ENCODE data around the gene CDH22. TPM values are rescaled to one million over a fixed set of nuclear protein-coding genes. Genes with fewer than 3 reads are reported as not detected.

CDH22 gene
- total RNA-seq, 2 donors from 2014 or later: 0.07 TPM; not detected in 1

DNA sequence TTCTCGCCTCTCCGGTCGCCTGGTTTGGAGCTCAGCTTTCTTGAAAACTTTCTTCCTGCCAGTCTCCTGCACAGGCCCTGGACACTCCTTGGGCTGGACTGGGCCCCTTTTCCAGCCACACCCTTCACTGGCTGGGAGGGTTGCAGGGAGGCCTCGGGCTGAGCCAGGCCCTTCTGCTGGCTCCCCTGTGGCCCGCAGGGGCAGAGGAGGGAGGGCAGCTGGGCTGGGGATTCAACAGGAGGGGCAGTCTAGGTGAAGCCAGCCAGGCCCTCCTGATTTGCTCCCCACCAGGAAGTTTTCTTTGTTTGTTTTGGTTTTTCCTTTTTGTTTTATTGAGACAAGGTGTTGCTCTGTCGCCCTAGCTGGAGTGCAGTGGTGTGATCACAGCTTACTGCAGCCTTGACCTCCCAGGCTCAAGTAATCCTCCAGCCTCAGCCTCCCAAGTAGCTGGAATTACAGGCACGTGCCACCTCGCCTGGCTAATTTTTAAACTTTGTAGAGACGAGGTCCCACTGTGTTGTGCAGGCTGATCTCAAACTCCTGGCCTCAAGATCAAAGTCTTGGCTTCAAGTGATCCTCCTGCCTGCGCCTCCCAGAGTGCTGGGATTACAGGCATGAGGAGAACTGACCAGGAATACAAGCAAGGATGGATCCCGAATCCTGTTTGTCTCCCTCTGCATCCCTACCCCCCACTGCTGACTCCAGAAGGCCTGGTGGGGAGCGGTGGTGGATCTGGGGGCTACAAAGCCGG lies 23.5 kb upstream of the CDH22 start:
- no peaks in the 10 kb centered on the region for H3K9me3 Mint-ChIP-seq
- ATAC-seq (no peak), DNase-seq (ENCODE audit: low spot score in 2 of 2) (no peak)
- H3K27ac Mint-ChIP-seq: peak overlapping the region in 1 of 2 donors; percentile 22
- no peaks in the 10 kb centered on the region for H3K36me3 Mint-ChIP-seq

DNA sequence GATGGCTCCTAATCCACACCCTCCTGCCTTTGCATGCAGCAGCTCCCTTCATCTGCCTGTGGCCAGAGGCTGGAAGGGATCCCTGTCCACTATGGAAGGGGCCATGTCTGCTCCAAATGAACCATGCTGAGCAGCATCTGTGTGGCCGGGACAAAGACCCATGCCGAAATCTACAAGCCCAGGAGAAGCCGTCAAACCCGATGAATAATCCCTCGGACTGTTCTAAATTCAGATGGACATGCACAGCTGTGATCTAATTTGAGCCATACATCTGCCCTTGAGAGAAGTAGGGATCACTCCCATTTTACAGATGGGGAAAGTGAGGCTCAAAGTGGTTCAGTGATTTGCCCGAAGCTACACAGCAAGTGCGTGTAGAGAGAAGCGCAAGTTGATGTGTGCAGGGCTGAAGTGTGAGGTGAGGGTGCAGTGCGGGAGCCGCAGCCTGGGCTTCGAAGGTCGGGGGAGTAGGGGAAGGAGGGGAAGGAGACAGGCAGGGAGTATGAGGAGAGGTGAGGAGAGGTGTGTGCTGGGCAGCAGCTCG lies 22.6 kb upstream of the CDH22 start:
- DNase-seq (ENCODE audit: low spot score in 2 of 2): no peak
- H3K36me3 Mint-ChIP-seq: no peaks in the 10 kb centered on the region
- no peak overlapping the region for H3K27ac Mint-ChIP-seq
- ATAC-seq: no peak
- H3K9me3 Mint-ChIP-seq: no peaks in the 10 kb centered on the region

DNA sequence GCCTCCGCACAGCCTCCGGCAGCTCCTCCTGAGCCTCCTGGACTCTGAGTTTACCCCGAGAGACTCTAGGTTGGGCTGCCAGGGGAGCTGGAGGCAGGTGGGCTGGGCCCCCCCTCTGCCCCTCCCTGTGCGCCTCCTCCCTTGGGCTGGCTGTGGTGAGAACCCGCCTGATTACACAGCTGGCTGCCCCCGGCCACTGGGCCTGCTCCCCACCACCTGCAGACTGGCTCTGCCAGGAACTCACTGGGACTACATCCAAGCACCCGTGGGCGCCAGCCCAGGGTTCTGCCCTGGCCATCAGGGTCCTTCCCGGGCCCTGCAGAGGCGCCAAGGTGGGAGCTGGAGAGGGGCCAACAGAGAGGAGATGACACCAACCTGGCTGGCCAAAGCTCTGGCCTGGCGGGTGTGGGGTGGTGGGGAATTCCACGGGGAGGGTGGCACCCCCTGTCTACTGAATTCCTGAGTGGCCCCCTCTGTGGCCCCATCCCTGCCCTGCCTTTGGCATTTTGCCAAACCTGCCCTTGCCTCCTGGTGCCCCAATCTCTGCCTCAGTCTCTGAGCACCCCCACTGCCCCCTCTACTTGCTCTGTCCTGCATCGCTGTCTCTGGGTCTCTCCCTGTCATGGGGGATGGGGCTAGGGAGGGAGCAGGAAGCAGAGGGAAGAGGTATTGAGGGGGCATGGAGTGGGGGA lies 21.9 kb upstream of the CDH22 start:
- no peak for ATAC-seq
- Mint-ChIP-seq H3K36me3 (no peaks in the 10 kb centered on the region), H3K27ac (peak overlapping the region in 1 of 2 donors; percentile 44), H3K9me3 (no peaks in the 10 kb centered on the region)
- no peak for DNase-seq (ENCODE audit: low spot score in 2 of 2)

DNA sequence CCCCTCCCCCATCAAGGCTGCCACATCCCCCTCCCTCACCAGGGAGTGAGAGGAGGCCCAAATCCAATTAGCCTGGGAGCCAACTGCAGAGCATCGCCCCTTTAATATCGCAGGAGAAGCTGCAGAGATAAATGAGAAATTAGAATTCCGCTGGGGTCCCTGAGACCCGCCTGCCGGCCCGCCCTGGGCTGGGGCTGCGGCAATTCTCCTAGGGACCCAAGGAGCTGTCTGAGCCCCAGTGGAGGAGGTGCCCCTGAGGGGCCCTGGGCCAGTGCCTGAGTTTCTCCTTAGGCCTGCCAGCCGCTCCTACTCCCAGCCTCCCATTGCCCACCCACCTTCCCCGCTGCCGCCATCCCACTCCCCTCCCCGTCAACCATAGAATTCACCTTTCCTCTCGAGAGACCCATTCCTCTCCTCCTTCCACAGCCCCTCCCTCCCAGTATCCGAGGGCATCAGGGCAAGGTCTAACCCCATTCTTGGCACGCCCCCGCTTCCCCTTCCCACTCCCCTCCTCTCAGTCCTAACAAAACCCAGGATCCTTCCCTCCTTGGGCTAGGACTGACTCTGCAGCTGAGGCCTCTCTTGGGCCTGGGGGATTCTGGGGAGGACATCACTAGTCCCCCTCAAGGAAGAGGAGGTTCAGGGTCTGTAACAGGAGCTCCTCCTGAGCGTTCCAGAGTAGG lies 20.0 kb upstream of the CDH22 start:
- Mint-ChIP-seq H3K36me3 (no peaks in the 10 kb centered on the region), H3K27ac (no peak overlapping the region), H3K9me3 (no peaks in the 10 kb centered on the region)
- ATAC-seq: no peak
- DNase-seq (ENCODE audit: low spot score in 2 of 2): no peak

DNA sequence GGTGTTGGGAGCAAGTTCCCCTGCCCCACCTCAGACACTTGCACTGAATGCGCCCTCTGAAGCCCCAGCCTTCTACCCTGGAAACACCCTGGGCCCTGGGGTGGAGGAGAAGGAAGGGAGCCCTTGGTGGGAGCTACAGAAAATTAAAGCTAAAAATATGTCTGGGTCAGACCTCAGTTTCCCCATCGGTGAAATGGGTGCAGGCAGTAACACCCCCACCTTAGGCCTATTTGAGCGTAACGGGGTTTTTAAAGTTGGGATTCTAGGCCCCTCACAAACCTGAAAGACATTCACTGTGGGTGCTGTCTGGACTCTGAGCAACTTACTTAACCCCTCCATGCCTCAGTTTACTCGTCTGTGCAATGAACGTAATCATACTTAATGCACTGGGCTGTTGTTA lies 19.3 kb upstream of the CDH22 start:
- DNase-seq (ENCODE audit: low spot score in 2 of 2) (no peak), ATAC-seq (no peak)
- Mint-ChIP-seq H3K27ac (no peak overlapping the region), H3K9me3 (no peaks in the 10 kb centered on the region), H3K36me3 (no peaks in the 10 kb centered on the region)

DNA sequence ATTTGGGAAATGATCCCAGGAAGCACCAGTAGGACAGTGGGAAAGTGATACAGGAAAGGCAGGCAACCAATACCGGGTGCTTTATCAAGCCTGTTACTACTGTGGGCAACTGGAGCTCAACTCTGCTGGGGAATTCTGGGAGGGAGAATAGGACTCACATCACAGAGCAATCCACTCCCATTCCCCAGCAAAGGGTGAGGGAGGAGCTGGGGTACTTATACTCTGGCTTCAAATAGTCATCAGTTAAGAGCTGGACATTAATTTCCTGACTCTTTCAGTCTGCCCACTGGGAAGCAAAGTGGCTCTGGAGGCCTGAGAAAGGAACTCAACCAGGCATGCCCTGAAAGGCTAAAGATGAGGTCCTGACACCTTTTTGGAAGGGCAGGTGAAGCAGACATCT lies 17.5 kb upstream of the CDH22 start:
- Mint-ChIP-seq H3K27ac (no peak overlapping the region), H3K9me3 (no peaks in the 10 kb centered on the region), H3K36me3 (no peaks in the 10 kb centered on the region)
- DNase-seq (ENCODE audit: low spot score in 2 of 2) (no peak), ATAC-seq (no peak)

DNA sequence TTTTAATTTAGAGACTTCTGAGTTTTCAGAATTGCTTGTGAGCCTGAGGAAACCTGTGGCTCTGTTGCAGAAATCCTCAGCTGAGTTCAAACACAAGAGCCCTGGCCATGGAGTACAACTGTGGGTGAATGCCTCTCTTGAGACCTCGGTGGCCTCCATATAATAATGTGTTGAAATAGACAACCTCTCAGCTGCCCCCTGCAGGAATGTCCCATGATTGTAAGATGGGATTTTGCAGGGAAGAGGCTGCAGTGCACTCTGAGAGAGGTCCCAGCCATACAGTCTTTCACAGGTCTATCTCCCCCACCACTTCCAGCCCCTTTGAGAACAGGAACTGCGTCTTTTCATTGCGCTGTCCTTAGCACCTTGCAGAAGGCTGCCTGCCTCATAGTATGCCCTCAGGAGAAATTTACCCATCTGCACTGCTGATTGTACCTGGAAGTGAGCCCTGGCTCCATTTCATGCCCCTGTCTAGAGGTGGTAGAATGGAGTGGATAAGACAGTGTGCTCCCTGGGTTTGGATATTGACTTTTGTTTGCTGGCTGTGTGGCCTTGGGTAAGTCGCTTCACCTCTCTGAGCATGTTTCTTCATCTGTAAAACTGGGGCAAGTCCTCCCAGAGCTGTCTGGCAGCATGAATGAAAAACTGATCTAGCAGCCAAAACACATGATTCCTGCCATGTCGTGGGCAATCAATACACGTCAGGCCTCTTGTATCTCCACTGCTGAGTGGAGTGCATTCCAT lies 16.8 kb upstream of the CDH22 start:
- no peaks in the 10 kb centered on the region for H3K9me3 Mint-ChIP-seq
- H3K27ac Mint-ChIP-seq: no peak overlapping the region
- no peaks in the 10 kb centered on the region for H3K36me3 Mint-ChIP-seq
- ATAC-seq (peak in 1 of 2 donors; percentile 49), DNase-seq (ENCODE audit: low spot score in 2 of 2) (no peak)

DNA sequence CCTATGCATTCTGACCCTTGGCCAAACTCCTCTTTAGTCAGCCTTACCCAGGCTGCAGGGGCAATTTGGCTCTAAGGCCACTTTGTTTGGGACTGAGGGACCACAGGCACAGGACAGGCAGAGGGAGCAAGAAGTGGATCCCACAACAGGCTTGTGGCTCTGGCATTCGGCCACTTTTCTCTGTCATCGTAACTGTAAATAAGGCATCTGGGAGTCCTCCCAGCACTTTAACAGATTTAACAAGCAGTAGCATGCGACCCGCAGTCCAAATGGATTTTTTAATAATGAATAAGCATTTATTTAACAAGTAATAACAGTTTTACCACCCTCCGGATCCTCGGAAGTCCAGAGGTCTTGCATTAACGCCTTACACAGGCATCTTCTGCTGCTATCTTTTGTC lies 16.1 kb upstream of the CDH22 start:
- DNase-seq (ENCODE audit: low spot score in 2 of 2) (no peak), ATAC-seq (no peak)
- no peak overlapping the region for H3K27ac Mint-ChIP-seq
- no peaks in the 10 kb centered on the region for H3K36me3 Mint-ChIP-seq
- no peaks in the 10 kb centered on the region for H3K9me3 Mint-ChIP-seq

DNA sequence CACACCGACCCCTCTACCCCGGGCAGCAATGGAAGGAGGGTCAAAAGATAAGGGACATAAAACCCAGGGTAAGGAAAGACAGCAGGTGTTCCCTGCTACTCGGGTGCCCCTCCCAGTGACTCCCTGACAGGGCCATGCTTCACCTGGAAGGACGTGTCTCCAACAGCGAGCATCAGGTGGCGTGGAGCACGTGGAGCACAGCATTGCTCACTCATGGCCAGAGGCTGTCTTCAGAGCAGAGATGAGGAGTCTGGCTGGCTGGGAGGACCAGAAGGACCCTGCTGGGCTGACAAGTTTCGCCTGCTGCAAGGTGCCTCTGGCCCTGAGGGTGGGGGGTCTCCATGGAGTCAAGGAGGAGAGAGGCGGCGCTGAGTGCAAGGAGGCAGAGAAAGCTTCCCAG lies 15.3 kb upstream of the CDH22 start:
- Mint-ChIP-seq H3K27ac (no peak overlapping the region), H3K9me3 (no peaks in the 10 kb centered on the region), H3K36me3 (no peaks in the 10 kb centered on the region)
- ATAC-seq (no peak), DNase-seq (ENCODE audit: low spot score in 2 of 2) (no peak)

DNA sequence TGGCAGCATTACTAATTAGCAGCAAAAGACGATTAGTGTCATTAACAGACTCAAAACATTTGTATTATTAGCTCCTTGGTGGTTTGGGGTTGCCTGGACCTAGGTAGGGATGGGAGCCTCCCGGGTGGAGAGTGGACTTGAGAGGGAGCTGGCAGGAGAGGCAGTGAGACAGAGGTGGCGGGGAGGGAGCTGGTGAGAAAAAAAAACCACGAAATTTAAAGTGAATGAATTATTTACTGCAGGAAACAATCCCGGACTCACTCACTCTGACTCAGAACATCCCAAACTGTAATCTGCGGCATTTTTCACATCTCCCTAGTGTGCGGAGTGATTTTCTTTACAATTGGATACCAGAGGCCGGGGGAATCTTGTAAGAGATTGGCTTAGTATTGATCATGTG lies 14.3 kb upstream of the CDH22 start:
- no peaks in the 10 kb centered on the region for H3K9me3 Mint-ChIP-seq
- H3K36me3 Mint-ChIP-seq: no peaks in the 10 kb centered on the region
- H3K27ac Mint-ChIP-seq: no peak overlapping the region
- DNase-seq (ENCODE audit: low spot score in 2 of 2): no peak
- no peak for ATAC-seq

DNA sequence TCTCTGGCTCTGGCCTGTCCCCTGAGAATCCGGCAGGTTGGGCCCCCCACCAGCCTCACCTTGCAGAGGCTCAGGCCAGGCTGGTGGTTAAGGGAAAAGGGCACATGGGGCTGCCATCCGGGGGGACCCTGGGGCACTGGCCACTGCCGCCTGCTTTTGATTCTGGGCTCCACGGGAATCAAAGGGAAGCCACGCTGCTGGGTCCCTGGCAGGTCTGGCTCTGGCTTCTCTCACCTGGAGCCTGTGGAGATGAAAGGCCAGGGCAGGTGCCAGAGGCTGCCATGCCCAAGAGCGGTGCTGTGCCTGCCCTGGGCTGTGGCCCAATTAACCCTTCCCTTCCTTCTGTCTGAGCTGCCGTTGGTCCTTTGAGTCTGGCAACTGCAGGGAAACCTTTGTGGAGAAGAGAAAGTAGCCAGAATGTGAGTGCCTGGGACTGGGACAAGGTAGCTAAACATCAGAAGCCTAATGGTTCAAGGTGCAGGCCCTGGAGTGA lies 9.4 kb upstream of the CDH22 start:
- DNase-seq (ENCODE audit: low spot score in 2 of 2) (no peak), ATAC-seq (no peak)
- H3K9me3 Mint-ChIP-seq: no peaks in the 10 kb centered on the region
- H3K27ac Mint-ChIP-seq: no peak overlapping the region
- no peaks in the 10 kb centered on the region for H3K36me3 Mint-ChIP-seq

DNA sequence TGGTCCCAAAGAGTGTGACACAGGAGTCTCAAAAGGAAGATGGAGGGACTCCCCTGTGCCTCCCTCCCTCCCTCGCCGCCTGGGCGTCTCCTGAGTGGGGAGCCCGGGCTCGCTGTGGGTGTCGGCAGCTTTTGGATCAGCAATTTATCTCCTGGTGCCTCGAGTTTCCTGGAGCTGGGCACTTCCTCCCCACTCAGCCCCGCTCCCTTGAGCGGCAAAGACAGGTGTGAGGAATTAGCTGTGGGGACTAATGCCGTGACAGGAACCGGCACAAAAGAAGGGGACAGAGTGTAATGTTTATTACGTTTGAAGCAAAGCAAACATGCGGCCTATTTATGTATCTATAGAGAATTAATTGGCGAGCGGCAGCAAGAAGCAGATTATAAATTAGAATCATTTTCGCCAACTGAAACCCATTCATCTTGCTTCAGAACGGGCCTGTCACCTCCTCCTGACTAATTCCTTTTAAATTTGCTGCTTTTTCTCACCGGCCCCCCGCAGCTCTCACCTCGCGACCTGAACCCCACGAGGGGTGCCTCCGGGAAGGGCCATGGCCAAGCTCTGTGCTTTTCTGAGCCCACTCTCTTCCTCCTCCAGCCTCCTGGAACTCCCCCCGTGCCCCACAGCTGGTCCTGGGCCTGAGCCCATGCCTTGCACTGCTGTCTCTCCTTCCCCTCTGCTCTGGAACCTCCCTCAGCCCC lies 8.8 kb upstream of the CDH22 start:
- ATAC-seq (no peak), DNase-seq (ENCODE audit: low spot score in 2 of 2) (no peak)
- no peaks in the 10 kb centered on the region for H3K9me3 Mint-ChIP-seq
- H3K27ac Mint-ChIP-seq: peak overlapping the region in 1 of 2 donors; percentile 53
- no peaks in the 10 kb centered on the region for H3K36me3 Mint-ChIP-seq

DNA sequence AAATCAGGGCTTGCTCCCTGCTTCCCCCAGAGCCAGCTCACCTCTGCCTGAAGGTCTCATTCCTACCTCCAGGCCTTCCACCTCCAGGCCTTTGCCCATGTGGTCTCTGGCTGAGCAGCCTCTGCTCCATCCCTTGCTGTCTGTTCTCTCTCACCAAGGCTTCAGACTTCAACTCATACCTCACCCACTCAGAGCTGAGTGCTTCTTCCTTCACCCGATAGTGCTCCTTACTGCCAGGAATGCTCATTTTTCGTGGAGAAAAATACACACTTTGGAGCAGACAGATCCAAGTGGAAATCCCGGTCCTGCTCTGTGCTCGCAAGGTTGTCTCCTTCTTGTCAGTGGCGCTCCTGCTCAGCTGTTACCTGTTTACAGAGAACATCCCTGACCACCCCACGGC lies 7.0 kb upstream of the CDH22 start:
- Mint-ChIP-seq H3K36me3 (peaks cover 0 to 4% of the 10 kb centered on the region in 2 donors), H3K27ac (no peak overlapping the region), H3K9me3 (no peaks in the 10 kb centered on the region)
- DNase-seq (ENCODE audit: low spot score in 2 of 2) (no peak), ATAC-seq (no peak)

DNA sequence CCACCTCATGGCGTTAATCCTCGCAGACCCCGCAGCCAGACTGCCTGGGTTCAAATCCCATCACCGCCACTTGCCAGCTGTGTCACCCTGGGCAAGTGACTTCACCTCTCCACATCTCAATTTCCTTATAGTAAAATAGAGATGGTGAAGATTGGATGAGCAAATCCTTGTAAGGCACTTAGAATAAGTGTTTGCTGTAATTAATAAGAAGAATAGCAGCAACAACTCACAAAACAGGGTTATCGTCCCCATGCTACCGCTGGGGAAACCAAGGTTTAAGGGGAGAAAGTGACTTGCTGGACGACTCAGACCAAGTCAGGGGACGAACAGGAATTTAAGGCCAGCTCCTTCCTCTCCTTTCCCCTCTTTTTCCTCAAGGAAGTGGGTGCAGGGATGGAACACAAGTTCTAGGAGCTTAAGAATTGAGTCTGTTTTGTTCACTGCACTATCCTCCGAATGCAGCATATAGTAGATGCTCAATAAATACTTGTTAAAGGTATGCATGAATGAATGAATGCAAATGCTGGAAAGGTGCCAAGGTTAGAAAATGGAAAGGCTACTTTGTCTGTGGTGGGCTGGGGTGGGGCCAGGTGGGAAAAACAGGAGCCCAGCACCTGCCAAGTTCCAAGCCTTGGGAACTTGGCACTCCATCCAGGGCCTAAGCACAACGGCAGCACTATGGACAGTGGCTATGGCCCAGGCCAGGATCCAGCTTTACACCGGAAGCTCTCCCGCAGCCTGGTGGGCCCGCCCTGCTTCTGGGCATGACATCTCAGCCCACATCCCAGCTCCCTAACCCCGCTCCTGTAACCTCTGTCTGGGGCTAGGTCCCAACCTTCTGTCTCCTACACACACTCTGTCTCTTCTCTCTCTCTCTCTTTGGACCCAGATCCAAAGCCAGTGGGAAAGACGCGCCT lies 4.9 kb upstream of the CDH22 start:
- Mint-ChIP-seq H3K9me3 (no peaks in the 10 kb centered on the region), H3K27ac (no peak overlapping the region), H3K36me3 (peaks cover 0 to 4% of the 10 kb centered on the region in 2 donors)
- no peak for DNase-seq (ENCODE audit: low spot score in 2 of 2)
- ATAC-seq: no peak

Measured in activated naive CD4-positive, alpha-beta T cell treated with anti-CD3 and anti-CD28 coated beads, Interleukin-2, amount 50 U/mL, for 72 hours (primary cell).